ENCODE measurements around the gene JCAD. TPM values are rescaled to one million over a fixed set of nuclear protein-coding genes. Genes with fewer than 3 reads are reported as not detected.

JCAD gene
- total RNA-seq, 1 experiment from 2014 or later = 40.7 TPM

GRCh38 chr10:30093303-30093950 is 34.0 kb upstream of the JCAD start:
- CTCF ChIA-PET = interaction anchor here (0.6 to 1.0 kb wide), 2 partner anchors 45 to 49 kb away, joined by 3 to 5 read pairs; no protein-coding TSS in a partner anchor
- no TSS peak for BruUV-seq (replicated peaks)
- intact Hi-C loops (cut with micrococcal nuclease; ENCODE audit: unreplicated experiment) (no loop called here), in situ Hi-C loops (cut with HindIII; ENCODE audit: low pct_unique_long_range_greater_than_20kb, low sequenced_read_pairs) (no loop called here)
- Histone ChIP-seq H3K36me3 (ENCODE audit: control insufficient read depth, insufficient read depth, low read length) (no peaks in the 10 kb centered on the region), H3K4me1 (ENCODE audit: control insufficient read depth, insufficient read depth, low read length) (peaks cover 3% of the 10 kb centered on the region; the same call in 1 of the 2 replicates), H3K4me3 (ENCODE audit: low read depth in 2 of 2, low read length in 2 of 2) (no peak overlapping the region), H3K9me3 (ENCODE audit: control insufficient read depth, insufficient read depth, low read depth, low read length) (no peaks in the 10 kb centered on the region), H3K27ac (ENCODE audit: low read length) (peak overlapping the region; percentile 23; the same call in 1 of the 2 replicates), H3K27me3 (ENCODE audit: control insufficient read depth, insufficient read depth, low read length) (no peaks in the 10 kb centered on the region)
- POLR2A ChIA-PET = no interaction called here
- ATAC-seq = no peak
- no peak for TF ChIP-seq TCF7L2 (IDR thresholded peaks at IDR 0.05; ENCODE audit: low read depth, low read length)
- TF ChIP-seq, protein P1, sequence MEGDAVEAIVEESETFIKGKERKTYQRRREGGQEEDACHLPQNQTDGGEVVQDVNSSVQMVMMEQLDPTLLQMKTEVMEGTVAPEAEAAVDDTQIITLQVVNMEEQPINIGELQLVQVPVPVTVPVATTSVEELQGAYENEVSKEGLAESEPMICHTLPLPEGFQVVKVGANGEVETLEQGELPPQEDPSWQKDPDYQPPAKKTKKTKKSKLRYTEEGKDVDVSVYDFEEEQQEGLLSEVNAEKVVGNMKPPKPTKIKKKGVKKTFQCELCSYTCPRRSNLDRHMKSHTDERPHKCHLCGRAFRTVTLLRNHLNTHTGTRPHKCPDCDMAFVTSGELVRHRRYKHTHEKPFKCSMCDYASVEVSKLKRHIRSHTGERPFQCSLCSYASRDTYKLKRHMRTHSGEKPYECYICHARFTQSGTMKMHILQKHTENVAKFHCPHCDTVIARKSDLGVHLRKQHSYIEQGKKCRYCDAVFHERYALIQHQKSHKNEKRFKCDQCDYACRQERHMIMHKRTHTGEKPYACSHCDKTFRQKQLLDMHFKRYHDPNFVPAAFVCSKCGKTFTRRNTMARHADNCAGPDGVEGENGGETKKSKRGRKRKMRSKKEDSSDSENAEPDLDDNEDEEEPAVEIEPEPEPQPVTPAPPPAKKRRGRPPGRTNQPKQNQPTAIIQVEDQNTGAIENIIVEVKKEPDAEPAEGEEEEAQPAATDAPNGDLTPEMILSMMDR (IDR thresholded peaks at IDR 0.05) = 0 out of 2 replicates have a peak, but pooled peaks have one; percentile 8
- no peak for DNase-seq (ENCODE audit: low read depth, low spot score)

DNA sequence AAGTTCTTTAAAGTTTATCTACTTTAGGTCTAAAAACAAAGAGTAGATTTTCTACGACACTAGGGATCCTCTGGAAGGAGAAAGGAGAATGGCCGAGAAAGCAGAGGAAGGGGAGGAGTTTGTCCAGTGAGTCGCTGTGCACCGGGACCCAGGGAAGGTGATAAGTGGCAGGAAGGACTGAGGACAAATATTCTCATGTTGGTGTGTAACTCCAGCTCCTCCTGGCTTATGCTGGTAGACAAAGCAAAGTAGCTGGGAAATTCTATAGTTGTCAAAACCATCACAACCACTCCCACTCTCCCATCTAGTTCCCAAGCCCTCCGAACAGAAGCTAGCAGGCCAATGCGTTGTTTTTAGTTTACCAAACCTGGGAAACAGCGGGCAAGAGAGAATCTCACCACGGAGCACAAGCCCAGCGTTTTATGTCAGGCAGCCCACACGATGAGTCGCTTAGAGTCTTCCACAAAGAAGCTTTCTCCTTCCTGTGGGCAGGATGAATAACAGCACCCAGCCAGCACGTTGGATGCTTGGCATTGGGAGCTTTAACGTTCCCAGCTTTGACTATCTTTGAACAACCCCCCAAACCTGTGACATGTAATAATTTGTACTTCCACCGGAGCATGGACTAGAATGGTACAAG is 32.9 kb upstream of the JCAD start:
- peak overlapping the region; percentile 59 for H3K27ac ChIP-seq (ENCODE audit: low read length)

More for the DNA sequence above, 32.9 kb upstream of the JCAD start:
- in situ Hi-C loops (cut with HindIII; ENCODE audit: low pct_unique_long_range_greater_than_20kb, low sequenced_read_pairs) (no loop called here), intact Hi-C loops (cut with micrococcal nuclease; ENCODE audit: unreplicated experiment) (no loop called here)
- Histone ChIP-seq H3K9me3 (ENCODE audit: control insufficient read depth, insufficient read depth, low read depth, low read length) (no peaks in the 10 kb centered on the region), H3K4me1 (ENCODE audit: control insufficient read depth, insufficient read depth, low read length) (peaks cover 3% of the 10 kb centered on the region; the same call in 1 of the 2 replicates), H3K27me3 (ENCODE audit: control insufficient read depth, insufficient read depth, low read length) (no peaks in the 10 kb centered on the region), H3K36me3 (ENCODE audit: control insufficient read depth, insufficient read depth, low read length) (no peaks in the 10 kb centered on the region), H3K4me3 (ENCODE audit: low read depth in 2 of 2, low read length in 2 of 2) (peak overlapping the region in 1 of 2 experiments; percentile 32; a peak in 3 of 4 replicates)
- TF ChIP-seq TCF7L2 (IDR thresholded peaks at IDR 0.05; ENCODE audit: low read depth, low read length) = no peak
- TF ChIP-seq, protein P1 (IDR thresholded peaks at IDR 0.05) = no peak
- TF ChIP-seq SIN3A (IDR thresholded peaks at IDR 0.05; ENCODE audit: borderline replicate concordance, insufficient read depth, low read depth, low read length) = no peak
- TF ChIP-seq POLR2AphosphoS5 (IDR thresholded peaks at IDR 0.05; ENCODE audit: low read depth, low read length) = no peak
- TF ChIP-seq REST (IDR thresholded peaks at IDR 0.05; ENCODE audit: insufficient read depth in 1 of 2, low read depth in 2 of 2, low read length in 1 of 2) = no peak
- CTCF ChIA-PET = interaction anchor here (0.6 to 1.0 kb wide), 2 partner anchors 44 to 129 kb away, joined by 3 read pairs; no protein-coding TSS in a partner anchor
- BruUV-seq (replicated peaks) = no TSS peak
- peak; percentile 82 for ATAC-seq
- POLR2A ChIA-PET = no interaction called here
- DNase-seq (ENCODE audit: low read depth, low spot score) = no peak

Measured in Panc1 (cell line).